HG03457 (cell line): ENCODE data around the gene KCNN2.
"Not testable (repeated sequence)": the region's sequence is repeated elsewhere in the genome, so short reads cannot be mapped to it uniquely, and the experiment has no call there.

Experiments
- ATAC-seq: cut with Tn5 transposase; IDR thresholded peaks from one replicate; pipeline ENCODE4 v1.9.1; 2021; ENCODE audit warnings: moderate number of reproducible peaks; ENCODE audit not compliant: unreplicated experiment

Gene KCNN2

DNA sequence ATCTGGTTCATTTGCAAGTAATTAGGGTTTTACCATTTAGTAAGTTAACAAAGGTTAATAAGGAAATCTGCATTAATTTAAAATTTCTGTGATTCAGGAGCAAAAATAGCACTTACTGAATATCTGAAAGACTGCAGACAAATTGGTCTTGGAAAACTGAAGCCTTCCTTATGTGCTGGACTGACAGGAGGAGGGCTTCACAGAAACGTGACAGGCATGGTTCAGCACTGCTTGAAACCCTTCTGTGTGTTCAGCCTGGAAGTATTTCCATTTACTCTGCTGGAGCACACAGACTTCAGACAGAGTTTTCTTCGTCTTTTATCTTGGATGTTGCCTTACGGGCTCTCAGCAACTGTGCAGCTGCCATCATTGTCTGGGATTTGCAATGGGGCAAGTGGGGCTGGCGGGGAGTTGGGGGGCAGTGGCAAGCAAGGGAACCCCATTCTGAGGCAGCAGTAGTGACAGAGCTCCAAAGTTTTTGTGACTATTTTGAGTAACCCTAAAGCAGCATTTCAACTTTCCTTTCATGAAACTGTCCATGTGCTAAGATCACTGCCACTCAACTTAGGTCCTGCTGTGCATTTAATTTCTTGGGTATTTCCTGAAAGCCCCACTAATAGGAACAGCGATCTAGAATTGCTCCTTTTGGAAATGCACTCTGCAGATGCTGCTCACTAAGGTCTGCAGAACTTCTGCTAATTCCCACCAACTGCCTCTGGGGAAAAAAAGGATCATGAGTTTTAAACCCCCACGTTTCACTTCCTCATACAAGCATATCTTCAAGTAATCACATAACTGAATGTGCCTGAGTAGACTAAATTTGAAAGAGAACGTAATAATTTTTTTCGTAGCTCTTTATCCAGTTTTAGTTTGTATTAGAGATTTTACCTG lies 56.6 kb downstream of the KCNN2 start:
- peak; percentile 90 for ATAC-seq

DNA sequence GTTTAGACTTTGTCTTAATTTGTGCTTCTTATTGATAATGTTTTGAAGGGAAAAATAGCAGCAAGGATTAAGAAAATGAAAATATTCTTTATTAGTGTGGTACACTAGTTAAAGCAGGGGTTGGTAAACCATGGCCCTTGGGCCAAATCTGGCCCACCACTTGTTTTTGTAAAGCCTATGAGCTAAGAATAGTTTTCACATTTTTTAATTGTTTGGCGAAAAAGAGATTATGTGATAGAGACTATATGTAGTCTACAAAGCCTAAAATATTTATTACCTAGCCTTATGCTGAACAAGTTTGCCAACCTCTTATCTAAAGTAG lies 57.2 kb downstream of the KCNN2 start:
- ATAC-seq: peak; percentile 12

DNA sequence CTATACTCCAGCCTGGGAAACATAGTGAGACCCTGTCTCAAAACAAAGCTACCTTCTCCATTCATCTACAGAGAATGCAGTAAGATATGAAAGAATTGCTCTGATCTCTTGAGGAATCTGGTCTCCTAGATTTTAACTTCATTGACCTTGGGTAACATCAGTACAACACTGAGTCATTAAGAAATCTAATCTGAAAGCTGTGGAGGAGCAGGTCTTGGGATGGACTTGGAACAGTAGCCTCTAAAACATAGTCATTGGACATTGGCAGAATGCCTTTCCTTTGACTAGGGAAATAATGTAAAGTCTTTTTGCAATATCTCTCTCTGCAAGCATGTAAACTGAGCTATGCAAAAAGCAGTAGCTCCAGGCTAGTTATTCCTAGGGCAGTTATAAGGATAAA lies 58.1 kb downstream of the KCNN2 start:
- ATAC-seq: no peak

DNA sequence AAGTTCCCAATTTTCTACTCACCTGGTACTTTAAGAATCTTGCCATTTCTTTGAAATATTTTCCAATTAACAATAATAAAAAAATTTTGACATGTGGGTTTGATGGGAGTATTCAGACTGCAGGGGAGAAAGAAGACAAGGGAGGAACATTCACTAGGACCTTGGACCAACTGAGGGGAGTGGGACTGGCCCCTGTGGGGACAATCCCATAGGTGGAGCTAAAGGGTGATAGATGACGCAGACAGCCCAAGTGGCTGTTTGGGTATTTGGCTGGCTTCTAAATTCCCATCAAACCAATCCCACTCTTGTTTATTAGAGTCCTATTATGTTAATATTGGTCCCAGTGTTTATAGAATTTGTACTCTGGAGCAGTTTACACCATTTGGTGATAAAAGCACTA lies 65.3 kb downstream of the KCNN2 start:
- ATAC-seq: no peak

DNA sequence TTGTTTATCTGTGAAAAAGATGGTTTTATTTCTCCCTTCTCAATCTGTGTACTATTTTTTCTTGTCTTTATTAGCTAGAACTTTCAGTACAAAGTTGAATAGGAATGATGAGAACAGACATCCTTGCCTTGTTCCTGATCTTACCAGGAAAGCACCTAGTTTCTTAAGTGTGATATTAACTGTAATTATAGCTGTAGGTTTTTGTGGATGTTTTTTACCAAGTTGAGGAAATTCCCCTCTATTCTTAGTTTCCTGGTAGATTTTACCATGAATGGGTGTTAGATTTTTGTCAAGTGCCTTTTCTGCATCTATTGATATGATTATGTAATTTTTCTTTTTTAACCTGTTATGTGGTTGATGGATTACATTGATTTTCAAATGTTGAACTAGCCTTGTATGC lies 68.7 kb downstream of the KCNN2 start:
- ATAC-seq: no peak

DNA sequence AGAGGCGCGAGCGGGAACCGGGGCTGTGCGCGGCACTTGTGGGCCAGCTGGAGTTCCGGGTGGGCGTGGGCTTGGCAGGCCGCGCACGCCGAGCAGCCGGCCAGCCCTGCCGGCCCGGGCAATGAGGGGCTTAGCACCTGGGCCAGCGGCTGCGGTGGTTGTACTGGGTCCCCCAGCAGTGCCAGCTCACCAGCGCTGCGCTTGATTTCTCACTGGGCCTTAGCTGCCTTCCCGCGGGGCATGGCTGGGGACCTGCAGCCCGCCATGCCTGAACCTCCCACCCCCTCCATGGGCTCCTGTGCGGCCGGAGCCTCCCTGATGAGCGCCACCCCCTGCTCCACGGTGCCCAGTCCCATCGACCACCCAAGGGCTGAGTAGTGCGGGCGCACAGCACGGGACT lies 70.8 kb downstream of the KCNN2 start:
- not testable (repeated sequence) for ATAC-seq

DNA sequence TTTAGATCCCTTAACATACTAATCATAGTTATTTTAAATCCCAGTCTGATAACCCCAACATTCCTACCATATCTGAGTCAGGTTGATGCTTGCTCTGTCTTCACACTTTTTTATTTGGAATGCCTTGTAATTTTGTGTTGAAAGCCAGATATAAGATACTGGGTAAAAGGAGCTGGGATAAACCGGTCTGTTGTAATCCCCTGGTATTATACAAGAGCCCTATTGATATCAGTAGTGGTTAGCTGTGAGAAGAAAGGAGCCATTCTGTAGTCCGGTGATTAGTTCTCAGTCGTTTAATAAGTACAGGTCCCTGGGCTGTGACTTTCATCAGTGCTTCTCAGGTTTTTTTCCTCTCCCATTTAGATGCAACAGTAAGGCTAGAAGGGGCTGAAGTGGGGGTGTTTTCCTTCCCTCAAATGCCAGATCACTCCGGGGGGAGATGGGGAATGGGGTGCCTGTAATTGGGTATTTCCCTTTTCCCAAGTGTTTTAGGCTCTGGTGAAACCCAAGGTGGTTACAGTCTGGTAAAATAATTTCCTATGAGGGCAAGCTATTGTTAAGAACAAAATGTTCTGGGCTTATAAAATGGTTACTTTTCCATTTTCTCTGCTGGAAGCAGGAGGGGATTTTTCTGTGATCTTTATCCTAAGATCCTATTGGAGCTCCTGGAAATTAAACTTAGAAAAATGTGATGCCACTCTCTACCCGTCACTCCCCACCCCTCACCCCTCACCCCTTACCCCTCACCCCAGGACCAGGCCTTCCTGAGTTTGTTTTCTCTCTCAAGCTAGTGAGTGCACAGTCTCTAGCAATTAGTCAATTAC lies 72.7 kb downstream of the KCNN2 start:
- no peak for ATAC-seq

DNA sequence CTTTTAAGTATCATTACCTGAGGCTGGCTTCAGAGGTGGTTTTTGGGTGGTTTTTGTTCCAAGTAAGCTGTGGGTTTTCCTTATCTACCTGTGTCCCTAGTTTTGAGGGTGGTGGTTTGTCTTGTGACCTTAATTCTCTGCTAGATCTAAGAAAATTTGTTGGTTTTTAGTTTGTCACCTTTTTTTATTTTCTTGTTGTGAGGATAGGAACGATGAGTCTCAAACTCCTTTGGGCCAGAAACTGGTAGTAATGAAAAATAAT lies 73.3 kb downstream of the KCNN2 start:
- no peak for ATAC-seq

DNA sequence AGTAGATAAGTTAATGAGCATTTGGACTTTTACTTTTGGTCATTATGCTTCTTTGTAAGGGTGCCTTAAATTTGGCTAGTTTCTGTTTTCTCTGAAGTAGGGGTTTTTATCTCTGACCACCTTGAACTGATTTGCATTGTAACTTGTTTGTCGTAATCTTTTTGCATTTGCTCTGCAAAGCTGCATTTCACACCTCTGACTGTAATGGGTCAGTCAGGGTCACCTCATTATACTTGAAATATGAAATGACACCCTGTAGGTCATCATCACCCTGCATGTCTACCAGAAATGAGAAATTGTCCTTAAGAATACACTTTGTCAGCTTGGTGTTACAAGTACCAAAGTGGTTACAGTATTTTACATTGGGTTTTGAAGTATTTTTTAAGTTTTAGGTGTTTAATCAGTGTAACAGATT lies 74.0 kb downstream of the KCNN2 start:
- peak; percentile 63 for ATAC-seq

DNA sequence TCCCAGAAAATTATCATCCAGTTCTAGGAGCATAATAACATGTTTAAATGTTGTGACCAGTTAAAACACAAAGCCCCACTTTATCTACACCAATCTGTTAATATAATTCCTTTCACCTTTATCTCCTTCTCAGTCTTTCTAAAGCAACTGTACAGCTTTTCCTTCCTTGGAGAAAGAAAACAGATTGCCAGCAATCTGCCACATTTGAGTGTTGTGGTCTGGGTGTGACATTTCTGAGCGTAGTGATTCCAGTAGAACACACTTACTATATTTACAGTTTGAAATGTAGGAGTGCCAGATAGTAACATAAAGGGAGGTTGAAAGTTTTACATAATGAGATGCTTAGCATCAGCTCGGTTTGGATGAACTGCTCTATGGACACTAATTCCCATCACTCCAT lies 76.1 kb downstream of the KCNN2 start:
- no peak for ATAC-seq

DNA sequence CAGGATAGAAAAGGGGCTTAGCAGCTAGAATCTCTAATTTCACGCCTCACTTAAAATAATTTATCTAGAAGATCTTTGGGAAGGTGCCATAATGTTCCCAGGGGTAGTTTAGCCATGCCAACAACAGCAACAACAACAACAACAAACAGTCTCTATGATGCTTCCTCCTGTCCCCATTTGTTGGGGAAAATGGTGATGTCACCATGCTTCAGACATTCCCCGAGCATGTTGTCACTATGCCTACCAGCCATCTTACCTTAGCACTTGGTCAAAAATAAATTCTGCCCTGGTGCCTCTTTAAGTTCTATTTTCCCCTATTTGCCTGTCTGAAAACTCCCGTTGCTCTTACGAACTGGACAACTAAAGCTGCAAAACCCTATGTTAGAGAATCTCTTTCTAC lies 76.6 kb downstream of the KCNN2 start:
- no peak for ATAC-seq

DNA sequence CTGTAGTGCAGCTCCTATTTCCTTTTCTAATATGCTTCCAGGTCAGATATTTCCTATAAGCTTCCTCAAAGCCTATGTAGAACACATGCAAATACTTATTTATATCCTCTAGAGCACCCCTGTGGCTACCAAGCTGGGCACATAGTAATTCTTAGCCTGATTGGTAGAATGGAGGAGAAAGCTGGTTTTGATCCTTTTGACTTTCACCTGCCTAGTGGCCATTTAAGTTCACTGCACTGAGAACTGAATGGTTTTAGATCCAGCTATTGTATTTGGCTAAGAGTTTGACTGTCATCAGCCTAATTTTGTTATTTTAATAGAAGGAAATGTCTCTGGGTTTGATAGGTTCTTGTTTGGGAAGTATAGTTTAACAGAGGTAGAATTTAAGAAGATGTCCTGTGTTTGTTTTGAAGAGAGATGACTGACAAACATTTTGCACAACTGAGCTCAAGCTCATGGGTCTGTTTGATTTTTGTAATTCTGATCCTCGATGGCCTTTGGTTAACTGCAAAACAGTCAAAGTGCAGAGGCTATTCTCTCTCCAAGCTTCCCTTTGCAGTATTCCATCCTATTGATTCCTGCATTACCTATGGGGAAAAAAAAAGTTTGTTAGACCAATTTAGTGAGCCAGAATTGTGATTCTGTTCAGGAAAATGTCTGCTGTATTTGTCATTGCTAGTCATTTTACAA lies 85.4 kb downstream of the KCNN2 start:
- ATAC-seq: no peak

DNA sequence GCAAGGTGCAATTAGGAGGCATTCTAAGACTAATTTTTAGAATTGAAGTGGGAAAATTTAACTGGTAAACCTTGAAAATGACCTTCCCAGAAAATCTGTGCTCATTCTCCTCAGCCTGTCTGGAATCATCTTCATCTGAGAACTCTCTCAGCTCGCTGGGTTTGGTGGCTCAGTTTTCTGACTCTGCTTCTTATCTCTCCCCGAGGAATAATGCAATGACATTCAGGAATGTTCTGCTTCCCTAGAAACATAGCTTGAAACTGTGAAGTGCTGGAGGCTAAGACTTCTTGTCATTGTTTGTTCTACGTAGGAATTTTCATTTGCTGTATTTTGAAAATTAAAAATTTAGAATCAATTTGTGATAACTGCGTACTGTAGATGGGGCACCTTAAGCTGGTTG lies 86.6 kb downstream of the KCNN2 start:
- no peak for ATAC-seq

DNA sequence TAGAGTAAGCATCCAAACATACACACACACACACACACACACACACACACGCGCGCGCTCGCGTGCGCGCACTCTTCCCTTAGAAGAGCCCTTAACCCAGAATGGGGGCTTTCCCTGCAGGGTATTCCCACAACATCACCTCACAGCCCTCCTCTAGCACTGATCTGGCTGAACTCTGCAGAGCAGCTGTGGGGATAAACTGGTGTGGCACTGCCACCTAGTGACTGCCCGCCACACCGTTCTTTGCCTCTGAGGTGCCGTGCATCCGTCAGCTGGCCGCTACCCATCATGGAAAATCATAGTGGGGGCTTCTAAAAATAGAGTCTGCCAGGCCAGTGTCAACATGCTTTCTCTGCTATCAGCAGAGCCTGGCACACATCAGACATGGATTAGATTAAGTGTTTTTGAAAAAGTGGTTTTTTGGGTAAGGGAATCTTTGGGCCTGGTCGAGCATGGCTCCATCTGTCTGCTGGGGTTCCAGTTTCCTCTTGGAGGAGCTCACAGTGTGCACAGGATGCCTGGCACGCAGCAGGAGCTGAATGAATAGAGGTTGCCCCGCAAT lies 88.1 kb downstream of the KCNN2 start:
- peak; percentile 98 for ATAC-seq

DNA sequence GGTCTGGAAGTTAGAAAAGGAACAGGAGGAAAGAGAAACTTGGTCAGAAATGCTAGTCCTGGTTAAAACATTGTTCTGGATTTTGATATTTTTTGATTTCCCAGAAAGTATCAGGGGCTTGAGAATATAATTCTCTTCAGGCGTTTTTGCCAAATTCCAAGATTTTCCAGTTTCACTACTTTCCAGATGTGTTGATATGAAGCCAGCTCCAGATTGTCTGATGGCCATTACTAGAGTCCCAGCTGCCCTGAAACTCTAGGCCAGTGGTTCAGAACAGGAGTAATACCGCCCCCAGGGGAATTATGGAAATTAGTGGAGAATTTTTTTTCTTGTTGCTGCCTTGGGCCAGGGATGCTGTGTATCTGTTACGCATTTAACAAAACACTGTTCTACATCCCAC lies 88.6 kb downstream of the KCNN2 start:
- no peak for ATAC-seq

DNA sequence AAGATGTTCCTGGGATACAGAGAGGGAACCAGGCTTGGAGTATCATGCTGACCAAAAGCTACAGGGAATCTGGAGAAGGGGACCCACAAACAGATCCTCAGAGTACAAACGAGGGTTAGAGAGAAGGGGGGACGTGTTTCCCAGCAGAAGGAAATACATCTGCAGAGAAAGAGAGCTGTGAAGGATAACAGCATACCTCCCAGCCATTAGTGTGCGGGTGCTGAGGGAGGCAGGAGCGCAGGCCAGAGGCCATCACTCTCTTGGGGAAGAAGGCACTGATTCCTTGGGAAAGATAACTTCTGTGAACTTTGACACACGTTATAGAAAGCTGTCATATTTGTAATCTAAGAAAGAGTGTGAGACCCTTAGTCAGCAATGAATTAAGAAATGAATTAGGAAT lies 96.9 kb downstream of the KCNN2 start:
- no peak for ATAC-seq

DNA sequence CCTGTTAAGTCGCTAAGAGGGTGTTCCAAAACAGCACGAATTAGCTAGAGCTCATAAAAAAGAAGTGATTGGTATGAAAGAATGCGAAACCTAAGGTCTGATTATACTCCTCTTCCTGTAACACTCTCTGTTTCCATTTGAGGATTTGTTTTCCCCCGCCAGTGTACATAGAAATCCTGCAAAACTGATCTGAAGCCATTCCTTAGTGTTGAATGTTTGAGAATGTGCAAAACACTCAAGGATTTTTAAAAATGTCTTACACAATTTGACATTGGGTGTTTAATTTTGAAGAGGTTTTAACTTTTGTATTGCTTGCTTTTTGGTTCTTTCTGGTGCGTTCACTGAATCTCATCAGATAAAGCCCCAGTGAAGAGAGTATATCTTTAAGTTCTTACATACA lies 105.3 kb downstream of the KCNN2 start:
- ATAC-seq: no peak

DNA sequence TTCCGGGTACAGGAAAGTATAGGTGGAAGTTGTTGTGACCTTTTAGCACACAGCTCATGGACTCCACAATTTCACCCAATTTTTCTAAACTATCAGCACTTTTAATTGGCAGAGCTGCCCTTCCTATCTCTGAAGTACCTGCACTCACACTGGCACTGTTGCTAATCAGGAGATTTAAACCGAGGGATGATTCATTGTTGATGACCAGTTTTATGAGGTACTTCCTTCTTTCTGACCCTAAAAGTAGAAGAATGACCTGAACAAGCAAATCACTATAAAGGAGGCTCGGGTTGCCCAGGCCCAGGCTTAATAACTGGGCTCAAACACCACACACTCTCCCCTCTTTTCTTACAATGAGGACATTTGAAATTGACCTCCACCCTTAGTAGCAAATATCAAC lies 105.9 kb downstream of the KCNN2 start:
- no peak for ATAC-seq

DNA sequence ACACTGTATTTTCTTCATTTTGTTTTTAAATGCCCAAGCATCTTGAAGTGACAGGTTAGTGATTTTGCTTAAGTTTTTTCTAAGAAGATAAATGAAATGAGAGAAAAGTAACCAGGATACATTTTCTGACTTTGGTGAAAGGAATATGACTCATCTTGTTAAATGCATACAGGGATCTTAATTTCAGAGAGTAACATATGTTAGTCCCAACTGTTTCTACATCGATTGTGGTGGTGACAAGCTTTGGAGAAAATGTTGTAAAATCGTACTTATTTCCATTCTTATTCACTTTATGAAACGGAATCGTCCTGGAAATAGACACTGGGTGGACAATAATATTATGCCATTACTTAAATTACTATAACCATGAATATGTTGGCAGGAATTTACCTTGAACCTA lies 107.5 kb downstream of the KCNN2 start:
- no peak for ATAC-seq

DNA sequence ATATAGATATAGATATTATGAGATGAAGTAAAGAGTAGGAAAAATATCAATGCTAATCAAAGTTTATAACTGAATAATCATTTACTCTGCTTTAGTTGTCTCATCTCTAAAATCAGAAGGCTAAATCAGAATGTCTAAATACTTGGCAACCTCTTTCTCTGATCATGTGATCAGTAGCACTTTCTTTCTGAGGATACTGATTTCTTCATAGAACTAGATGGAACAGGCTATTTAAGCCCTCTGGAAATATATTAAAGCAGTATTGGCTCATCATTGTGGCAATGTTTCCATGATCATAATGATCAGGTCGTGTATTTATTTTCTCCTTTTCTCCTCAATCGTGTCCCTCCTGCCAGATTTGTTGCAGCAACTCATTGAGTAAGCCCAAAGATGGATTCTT lies 109.7 kb downstream of the KCNN2 start:
- no peak for ATAC-seq

DNA sequence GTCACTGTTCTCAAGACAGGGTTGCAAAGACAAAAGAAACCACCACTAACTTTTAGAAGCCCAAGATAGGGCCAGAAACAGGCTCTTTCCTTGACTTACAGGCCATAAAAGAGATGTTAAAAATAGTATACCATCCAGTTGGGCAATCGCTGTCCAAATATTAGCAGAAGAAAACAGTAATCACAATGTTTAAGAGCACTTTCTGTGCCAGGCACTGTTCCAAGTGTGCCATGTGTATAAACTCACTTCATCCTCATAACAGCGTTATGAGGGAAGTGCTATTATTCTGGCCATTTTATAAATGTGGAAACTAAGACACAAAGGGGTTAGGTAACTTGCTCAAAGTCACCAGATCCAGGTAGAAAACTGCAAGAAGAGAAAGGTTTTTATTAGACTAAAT lies 111.7 kb downstream of the KCNN2 start:
- ATAC-seq: no peak
